Medulla oblongata (tissue), 1 donor: ENCODE results near the gene HSD17B8.
"Not testable (repeated sequence)": the region's sequence is repeated elsewhere in the genome, so short reads cannot be mapped to it uniquely, and the experiment has no call there.

Experiments
- DNase-seq: peaks from one replicate; pipeline ENCODE4 v3.0.0-alpha.2; 2015; ENCODE audit errors: extremely low spot score

Gene HSD17B8

GRCh38 chr6:33206027-33206863 lies 1.8 kb downstream of the HSD17B8 start:
- no peak for DNase-seq

GRCh38 chr6:33206864-33207551 lies 2.6 kb downstream of the HSD17B8 start:
- no peak for DNase-seq

- DNase-seq, result no peak
Measured at GRCh38 chr6:33207552-33208090, 3.2 kb downstream of the HSD17B8 start.

GRCh38 chr6:33208091-33208967 lies 3.9 kb downstream of the HSD17B8 start, which contains the start of gene RING1:
Gene RING1 (plus strand): TSS chr6:33208500. CDS start chr6:33208823, 323 bp downstream.
- DNase-seq, result peak; percentile 93

- DNase-seq, result no peak
Measured at GRCh38 chr6:33209856-33210255, 5.4 kb downstream of the HSD17B8 start.

- no peak for DNase-seq
Measured at GRCh38 chr6:33211136-33211535, 6.7 kb downstream of the HSD17B8 start.

- DNase-seq, result no peak
Measured at GRCh38 chr6:33211666-33212422, 7.4 kb downstream of the HSD17B8 start.

- DNase-seq, result no peak
Measured at GRCh38 chr6:33212857-33213165, 8.4 kb downstream of the HSD17B8 start.

GRCh38 chr6:33213166-33213988 lies 8.9 kb downstream of the HSD17B8 start:
- no peak for DNase-seq

- no peak for DNase-seq
Measured at GRCh38 chr6:33213989-33214335, 9.5 kb downstream of the HSD17B8 start.

GRCh38 chr6:33215271-33216116 lies 11.0 kb downstream of the HSD17B8 start:
- DNase-seq, result no peak

GRCh38 chr6:33216117-33216649 lies 11.7 kb downstream of the HSD17B8 start:
- DNase-seq, result no peak

- DNase-seq, result no peak
Measured at GRCh38 chr6:33217246-33217645, 12.8 kb downstream of the HSD17B8 start.

GRCh38 chr6:33217681-33218080 lies 13.2 kb downstream of the HSD17B8 start:
- no peak for DNase-seq

GRCh38 chr6:33226503-33227120 lies 22.2 kb downstream of the HSD17B8 start:
- not testable (repeated sequence) for DNase-seq

- no peak for DNase-seq
Measured at GRCh38 chr6:33235221-33235634, 30.8 kb downstream of the HSD17B8 start.

GRCh38 chr6:33236328-33236727 lies 31.9 kb downstream of the HSD17B8 start:
- DNase-seq, result no peak

- DNase-seq, result no peak
Measured at GRCh38 chr6:33236852-33237251, 32.4 kb downstream of the HSD17B8 start.

GRCh38 chr6:33237741-33238140 lies 33.3 kb downstream of the HSD17B8 start:
- DNase-seq, result no peak
